ENCODE results near the gene LDHAL6B. TPM values are rescaled to one million over a fixed set of nuclear protein-coding genes. Genes with fewer than 3 reads are reported as not detected.

LDHAL6B gene
- total and polyA plus RNA-seq, 2 of the 8 experiments (the other 6 are each of a cell fraction or from before 2014, with no cell fraction given) = not detected

- TF ChIP-seq, protein P1, sequence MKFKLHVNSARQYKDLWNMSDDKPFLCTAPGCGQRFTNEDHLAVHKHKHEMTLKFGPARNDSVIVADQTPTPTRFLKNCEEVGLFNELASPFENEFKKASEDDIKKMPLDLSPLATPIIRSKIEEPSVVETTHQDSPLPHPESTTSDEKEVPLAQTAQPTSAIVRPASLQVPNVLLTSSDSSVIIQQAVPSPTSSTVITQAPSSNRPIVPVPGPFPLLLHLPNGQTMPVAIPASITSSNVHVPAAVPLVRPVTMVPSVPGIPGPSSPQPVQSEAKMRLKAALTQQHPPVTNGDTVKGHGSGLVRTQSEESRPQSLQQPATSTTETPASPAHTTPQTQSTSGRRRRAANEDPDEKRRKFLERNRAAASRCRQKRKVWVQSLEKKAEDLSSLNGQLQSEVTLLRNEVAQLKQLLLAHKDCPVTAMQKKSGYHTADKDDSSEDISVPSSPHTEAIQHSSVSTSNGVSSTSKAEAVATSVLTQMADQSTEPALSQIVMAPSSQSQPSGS (IDR thresholded peaks at IDR 0.05; ENCODE audit: low read length) = no peak
- TF ChIP-seq RBBP5 (IDR thresholded peaks at IDR 0.05; ENCODE audit: borderline replicate concordance, low read depth, low read length) (no peak), NRF1 (IDR thresholded peaks at IDR 0.05; ENCODE audit: low read depth, low read length) (no peak), EGR1 (IDR thresholded peaks at IDR 0.05; ENCODE audit: borderline replicate concordance, low read depth, low read length) (no peak), SAP30 (IDR thresholded peaks at IDR 0.05; ENCODE audit: insufficient read depth, insufficient replicate concordance, low read length) (no peak)
Observed at GRCh38 chr15:59174835-59175831, 31.5 kb upstream of the LDHAL6B start (continued).

Data from H1 (cell line).